ENCODE data around the gene IKZF2. TPM values are rescaled to one million over a fixed set of nuclear protein-coding genes. Genes with fewer than 3 reads are reported as not detected.
A peak's percentile ranks its signal among the peaks of the same experiment; 100 is the strongest.

IKZF2 gene
- total RNA-seq, 1 donor from 2014 or later: 29.7 TPM

DNA sequence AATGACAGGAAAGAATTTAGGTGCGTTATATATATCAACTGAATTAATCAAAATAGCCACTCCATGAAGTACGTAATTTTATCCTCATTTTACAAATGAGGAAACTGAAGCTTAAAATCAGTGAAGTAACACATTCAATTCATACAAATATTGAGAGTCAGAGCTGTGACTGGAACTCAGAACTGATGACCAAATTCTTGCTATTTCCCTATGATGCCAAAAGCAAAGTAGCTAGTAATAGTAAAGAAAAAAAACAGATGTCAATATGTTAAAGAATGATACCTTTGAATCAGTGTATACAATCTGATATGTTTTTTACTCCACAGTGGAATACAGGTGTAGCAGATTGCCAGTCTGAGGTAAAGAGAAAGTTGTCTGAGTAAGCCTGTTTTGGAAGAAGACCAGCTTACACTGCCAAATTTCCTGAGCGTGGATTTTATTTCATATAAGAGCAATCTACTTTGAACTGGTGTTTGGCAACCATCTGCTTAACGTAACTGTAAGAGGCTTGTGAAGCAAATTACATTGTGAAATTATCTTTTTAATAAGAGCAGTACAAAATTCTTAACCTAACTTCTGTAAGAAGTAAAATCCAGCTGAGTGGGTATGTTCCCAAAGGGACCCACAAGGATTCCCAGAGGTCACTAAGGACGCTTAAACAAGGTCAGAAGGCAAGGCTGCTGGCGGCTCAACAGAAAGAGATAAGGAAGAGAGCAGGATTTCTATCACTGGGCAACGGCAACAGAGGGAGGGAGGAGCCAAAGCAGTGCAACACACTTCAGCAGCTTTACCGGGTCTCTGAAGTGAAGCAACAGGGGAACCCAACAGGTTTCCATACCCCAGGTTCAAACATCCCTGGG, 85.6 kb downstream of the IKZF2 start:
- Histone ChIP-seq H3K4me1 (peaks cover 28% of the 10 kb centered on the region), H3K4me2 (peak overlapping the region; percentile 60), H3K9ac (no peak overlapping the region), H4K20me1 (ENCODE audit: low read depth) (peaks cover 12% of the 10 kb centered on the region), H3K79me2 (ENCODE audit: low read depth) (no peaks in the 10 kb centered on the region), H3K36me3 (no peaks in the 10 kb centered on the region), H3K4me3 (no peak overlapping the region), H3K27ac (no peak overlapping the region), H2AFZ (replicated peaks) (no peak overlapping the region), H3K27me3 (no peaks in the 10 kb centered on the region), H3K9me3 (ENCODE audit: low read depth) (no peaks in the 10 kb centered on the region), H3F3A (ENCODE audit: low read depth) (no peaks in the 10 kb centered on the region)
- Mint-ChIP-seq H3K27me3 (ENCODE audit: insufficient read depth, low read depth) (no peaks in the 10 kb centered on the region), H3K27ac (no peak overlapping the region), H3K36me3 (no peaks in the 10 kb centered on the region), H3K9me3 (no peaks in the 10 kb centered on the region), H3K4me3 (no peak overlapping the region), H3K4me1 (peaks cover 15% of the 10 kb centered on the region)
- DNase-seq (ENCODE audit: low spot score): peak; percentile 65
- TF ChIP-seq EZH2phosphoT487 (IDR thresholded peaks at IDR 0.05) (no peak), EZH2 (IDR thresholded peaks at IDR 0.05) (no peak)
- TF ChIP-seq, protein P1, sequence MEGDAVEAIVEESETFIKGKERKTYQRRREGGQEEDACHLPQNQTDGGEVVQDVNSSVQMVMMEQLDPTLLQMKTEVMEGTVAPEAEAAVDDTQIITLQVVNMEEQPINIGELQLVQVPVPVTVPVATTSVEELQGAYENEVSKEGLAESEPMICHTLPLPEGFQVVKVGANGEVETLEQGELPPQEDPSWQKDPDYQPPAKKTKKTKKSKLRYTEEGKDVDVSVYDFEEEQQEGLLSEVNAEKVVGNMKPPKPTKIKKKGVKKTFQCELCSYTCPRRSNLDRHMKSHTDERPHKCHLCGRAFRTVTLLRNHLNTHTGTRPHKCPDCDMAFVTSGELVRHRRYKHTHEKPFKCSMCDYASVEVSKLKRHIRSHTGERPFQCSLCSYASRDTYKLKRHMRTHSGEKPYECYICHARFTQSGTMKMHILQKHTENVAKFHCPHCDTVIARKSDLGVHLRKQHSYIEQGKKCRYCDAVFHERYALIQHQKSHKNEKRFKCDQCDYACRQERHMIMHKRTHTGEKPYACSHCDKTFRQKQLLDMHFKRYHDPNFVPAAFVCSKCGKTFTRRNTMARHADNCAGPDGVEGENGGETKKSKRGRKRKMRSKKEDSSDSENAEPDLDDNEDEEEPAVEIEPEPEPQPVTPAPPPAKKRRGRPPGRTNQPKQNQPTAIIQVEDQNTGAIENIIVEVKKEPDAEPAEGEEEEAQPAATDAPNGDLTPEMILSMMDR (IDR thresholded peaks at IDR 0.05): no peak

DNA sequence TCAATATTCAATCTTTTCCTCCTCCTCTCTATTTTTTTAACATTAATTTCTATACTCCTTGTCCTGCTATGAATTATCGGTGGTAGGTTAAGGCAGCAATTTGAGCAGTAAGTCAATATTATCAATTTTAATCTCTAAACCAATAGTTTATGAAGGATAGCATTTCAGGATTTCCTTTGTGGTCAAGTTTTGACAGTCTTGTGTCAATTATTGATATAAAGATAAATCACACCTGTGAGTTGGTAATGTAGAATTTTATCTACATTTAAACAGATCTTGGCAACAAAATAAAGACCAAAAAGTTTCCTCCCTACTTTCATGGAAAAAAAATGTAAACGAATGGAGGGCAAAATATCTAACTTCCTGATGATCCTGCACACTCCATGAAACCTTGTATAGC, 87.3 kb downstream of the IKZF2 start:
- H3K4me1 ChIP-seq: peaks cover 15% of the 10 kb centered on the region
- H3K9me3 ChIP-seq (ENCODE audit: low read depth): no peaks in the 10 kb centered on the region
- TF ChIP-seq EZH2phosphoT487 (IDR thresholded peaks at IDR 0.05): no peak
- Mint-ChIP-seq H3K27me3 (ENCODE audit: insufficient read depth, low read depth) (no peaks in the 10 kb centered on the region), H3K9me3 (no peaks in the 10 kb centered on the region), H3K27ac (no peak overlapping the region), H3K4me3 (no peak overlapping the region), H3K4me1 (peaks cover 9% of the 10 kb centered on the region), H3K36me3 (no peaks in the 10 kb centered on the region)
- peaks cover 8% of the 10 kb centered on the region for H4K20me1 ChIP-seq (ENCODE audit: low read depth)
- no peak overlapping the region for H2AFZ ChIP-seq (replicated peaks)
- DNase-seq (ENCODE audit: low spot score): no peak
- H3K9ac ChIP-seq: no peak overlapping the region
- no peaks in the 10 kb centered on the region for H3K79me2 ChIP-seq (ENCODE audit: low read depth)
- no peaks in the 10 kb centered on the region for H3K27me3 ChIP-seq
- H3K4me2 ChIP-seq: no peak overlapping the region
- H3K36me3 ChIP-seq: no peaks in the 10 kb centered on the region
- no peak overlapping the region for H3K27ac ChIP-seq
- H3F3A ChIP-seq (ENCODE audit: low read depth): no peaks in the 10 kb centered on the region
- no peak overlapping the region for H3K4me3 ChIP-seq

DNA sequence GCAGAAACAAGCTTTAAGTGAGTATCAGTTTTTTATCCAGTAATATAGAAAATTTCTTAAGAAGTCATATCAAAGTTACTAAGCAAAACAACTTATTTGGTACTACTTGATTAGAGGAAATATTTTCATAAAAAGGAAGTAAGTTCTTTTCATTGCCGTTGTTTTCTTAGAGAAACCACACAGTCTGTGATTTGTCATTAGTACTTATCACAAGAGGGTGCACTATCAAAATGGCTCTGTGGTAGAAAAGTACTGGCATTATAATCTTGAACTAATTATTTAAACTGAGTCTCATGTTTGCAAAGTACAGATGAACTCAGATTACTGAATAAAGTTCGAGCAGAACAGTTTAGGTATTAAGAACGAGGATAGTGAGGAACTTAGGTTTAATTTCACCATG, 93.4 kb downstream of the IKZF2 start:
- H3K4me2 ChIP-seq: no peak overlapping the region
- no peak overlapping the region for H3K4me3 ChIP-seq
- no peak overlapping the region for H3K27ac Mint-ChIP-seq
- no peaks in the 10 kb centered on the region for H3K36me3 Mint-ChIP-seq
- no peaks in the 10 kb centered on the region for H3K9me3 ChIP-seq (ENCODE audit: low read depth)
- no peaks in the 10 kb centered on the region for H3K79me2 ChIP-seq (ENCODE audit: low read depth)
- no peaks in the 10 kb centered on the region for H3K27me3 ChIP-seq
- H3K4me1 Mint-ChIP-seq: no peaks in the 10 kb centered on the region
- H4K20me1 ChIP-seq (ENCODE audit: low read depth): no peaks in the 10 kb centered on the region
- no peaks in the 10 kb centered on the region for H3K9me3 Mint-ChIP-seq
- no peak overlapping the region for H3K27ac ChIP-seq
- H3K4me3 Mint-ChIP-seq: no peak overlapping the region
- no peaks in the 10 kb centered on the region for H3K27me3 Mint-ChIP-seq (ENCODE audit: insufficient read depth, low read depth)
- TF ChIP-seq EZH2 (IDR thresholded peaks at IDR 0.05) (no peak), EZH2phosphoT487 (IDR thresholded peaks at IDR 0.05) (no peak)
- TF ChIP-seq, protein P1 (IDR thresholded peaks at IDR 0.05): no peak
- peaks cover 5% of the 10 kb centered on the region for H3K36me3 ChIP-seq
- H3K4me1 ChIP-seq: no peaks in the 10 kb centered on the region
- H2AFZ ChIP-seq (replicated peaks): no peak overlapping the region
- no peak overlapping the region for H3K9ac ChIP-seq
- no peak for DNase-seq (ENCODE audit: low spot score)
- no peaks in the 10 kb centered on the region for H3F3A ChIP-seq (ENCODE audit: low read depth)

GRCh38 chr2:213046431-213046830, 105.0 kb downstream of the IKZF2 start:
- Histone ChIP-seq H3K79me2 (ENCODE audit: low read depth) (no peaks in the 10 kb centered on the region), H3K27ac (no peak overlapping the region), H2AFZ (replicated peaks) (no peak overlapping the region), H3K36me3 (peaks cover 12% of the 10 kb centered on the region), H3K9me3 (ENCODE audit: low read depth) (no peaks in the 10 kb centered on the region), H3F3A (ENCODE audit: low read depth) (no peaks in the 10 kb centered on the region), H3K4me2 (no peak overlapping the region), H3K4me1 (no peaks in the 10 kb centered on the region), H4K20me1 (ENCODE audit: low read depth) (no peaks in the 10 kb centered on the region), H3K9ac (no peak overlapping the region), H3K27me3 (no peaks in the 10 kb centered on the region), H3K4me3 (no peak overlapping the region)
- Mint-ChIP-seq H3K4me3 (no peak overlapping the region), H3K36me3 (peaks cover 50% of the 10 kb centered on the region), H3K4me1 (no peaks in the 10 kb centered on the region), H3K9me3 (peaks cover 7% of the 10 kb centered on the region), H3K27ac (no peak overlapping the region), H3K27me3 (ENCODE audit: insufficient read depth, low read depth) (peaks cover 5% of the 10 kb centered on the region)
- no peak for TF ChIP-seq EZH2phosphoT487 (IDR thresholded peaks at IDR 0.05)
- TF ChIP-seq, protein P1 (IDR thresholded peaks at IDR 0.05): no peak
- TF ChIP-seq EZH2 (IDR thresholded peaks at IDR 0.05): no peak
- DNase-seq (ENCODE audit: low spot score): no peak

Measured in neural progenitor cell (in vitro differentiated cells).